ENCODE results near the gene SLC39A6. TPM values are rescaled to one million over a fixed set of nuclear protein-coding genes. Genes with fewer than 3 reads are reported as not detected.

Gene SLC39A6
- total RNA-seq, 1 experiment from 2014 or later, result 47.6 TPM

- no peak for DNase-seq (ENCODE audit: low read depth, low spot score)
- no peak for ATAC-seq
- H3K9me3 ChIP-seq (ENCODE audit: control insufficient read depth, insufficient read depth, low read depth, low read length), result no peaks in the 10 kb centered on the region
- no peaks in the 10 kb centered on the region for H3K36me3 ChIP-seq (ENCODE audit: control insufficient read depth, insufficient read depth, low read length)
- no peaks in the 10 kb centered on the region for H3K4me1 ChIP-seq (ENCODE audit: control insufficient read depth, insufficient read depth, low read length)
- no peak overlapping the region for H3K27ac ChIP-seq (ENCODE audit: low read length)
- no peaks in the 10 kb centered on the region for H3K27me3 ChIP-seq (ENCODE audit: control insufficient read depth, insufficient read depth, low read length)
- in situ Hi-C loops (cut with HindIII; ENCODE audit: low pct_unique_long_range_greater_than_20kb, low sequenced_read_pairs), result no loop called here
- no TSS peak for BruUV-seq (replicated peaks)
- TF ChIP-seq TCF7L2 (IDR thresholded peaks at IDR 0.05; ENCODE audit: low read depth, low read length) (no peak), CTCF (IDR thresholded peaks at IDR 0.05) (no peak), POLR2AphosphoS5 (IDR thresholded peaks at IDR 0.05; ENCODE audit: low read depth, low read length) (no peak), REST (IDR thresholded peaks at IDR 0.05; ENCODE audit: insufficient read depth in 1 of 2, low read depth in 2 of 2, low read length in 1 of 2) (no peak), SIN3A (IDR thresholded peaks at IDR 0.05; ENCODE audit: borderline replicate concordance, insufficient read depth, low read depth, low read length) (no peak)
- CTCF ChIA-PET, result no interaction called here
- POLR2A ChIA-PET, result no interaction called here
- no peak overlapping the region for H3K4me3 ChIP-seq (ENCODE audit: low read depth in 2 of 2, low read length in 2 of 2)
- intact Hi-C loops (cut with micrococcal nuclease; ENCODE audit: unreplicated experiment), result no loop called here
Observed at GRCh38 chr18:36088256-36088655, 40.9 kb downstream of the SLC39A6 start.

- Histone ChIP-seq H3K27me3 (ENCODE audit: control insufficient read depth, insufficient read depth, low read length) (no peaks in the 10 kb centered on the region), H3K36me3 (ENCODE audit: control insufficient read depth, insufficient read depth, low read length) (no peaks in the 10 kb centered on the region), H3K27ac (ENCODE audit: low read length) (no peak overlapping the region), H3K4me3 (ENCODE audit: low read depth in 2 of 2, low read length in 2 of 2) (no peak overlapping the region), H3K9me3 (ENCODE audit: control insufficient read depth, insufficient read depth, low read depth, low read length) (no peaks in the 10 kb centered on the region), H3K4me1 (ENCODE audit: control insufficient read depth, insufficient read depth, low read length) (no peaks in the 10 kb centered on the region)
- intact Hi-C loops (cut with micrococcal nuclease; ENCODE audit: unreplicated experiment), result no loop called here
- ChIA-PET CTCF (no interaction called here), POLR2A (no interaction called here)
- BruUV-seq (replicated peaks), result no TSS peak
- in situ Hi-C loops (cut with HindIII; ENCODE audit: low pct_unique_long_range_greater_than_20kb, low sequenced_read_pairs), result no loop called here
- ATAC-seq (no peak), DNase-seq (ENCODE audit: low read depth, low spot score) (no peak)
- TF ChIP-seq POLR2AphosphoS5 (IDR thresholded peaks at IDR 0.05; ENCODE audit: low read depth, low read length), result no peak
- no peak for TF ChIP-seq REST (IDR thresholded peaks at IDR 0.05; ENCODE audit: insufficient read depth in 1 of 2, low read depth in 2 of 2, low read length in 1 of 2)
- TF ChIP-seq TCF7L2 (IDR thresholded peaks at IDR 0.05; ENCODE audit: low read depth, low read length), result no peak
- TF ChIP-seq SIN3A (IDR thresholded peaks at IDR 0.05; ENCODE audit: borderline replicate concordance, insufficient read depth, low read depth, low read length), result no peak
- no peak for TF ChIP-seq CTCF (IDR thresholded peaks at IDR 0.05)
Observed at GRCh38 chr18:36086186-36086585, 43.0 kb downstream of the SLC39A6 start.

Measured in Panc1 (cell line).